ENCODE measurements around the gene ACP6.

GRCh38 chr1:147612366-147612765, 58.0 kb downstream of the ACP6 start:
- no peak for TF ChIP-seq POLR2AphosphoS5 (IDR thresholded peaks at IDR 0.05; ENCODE audit: low read length)
- no peak for TF ChIP-seq JUNB (IDR thresholded peaks at IDR 0.05)
- TF ChIP-seq, protein P1, sequence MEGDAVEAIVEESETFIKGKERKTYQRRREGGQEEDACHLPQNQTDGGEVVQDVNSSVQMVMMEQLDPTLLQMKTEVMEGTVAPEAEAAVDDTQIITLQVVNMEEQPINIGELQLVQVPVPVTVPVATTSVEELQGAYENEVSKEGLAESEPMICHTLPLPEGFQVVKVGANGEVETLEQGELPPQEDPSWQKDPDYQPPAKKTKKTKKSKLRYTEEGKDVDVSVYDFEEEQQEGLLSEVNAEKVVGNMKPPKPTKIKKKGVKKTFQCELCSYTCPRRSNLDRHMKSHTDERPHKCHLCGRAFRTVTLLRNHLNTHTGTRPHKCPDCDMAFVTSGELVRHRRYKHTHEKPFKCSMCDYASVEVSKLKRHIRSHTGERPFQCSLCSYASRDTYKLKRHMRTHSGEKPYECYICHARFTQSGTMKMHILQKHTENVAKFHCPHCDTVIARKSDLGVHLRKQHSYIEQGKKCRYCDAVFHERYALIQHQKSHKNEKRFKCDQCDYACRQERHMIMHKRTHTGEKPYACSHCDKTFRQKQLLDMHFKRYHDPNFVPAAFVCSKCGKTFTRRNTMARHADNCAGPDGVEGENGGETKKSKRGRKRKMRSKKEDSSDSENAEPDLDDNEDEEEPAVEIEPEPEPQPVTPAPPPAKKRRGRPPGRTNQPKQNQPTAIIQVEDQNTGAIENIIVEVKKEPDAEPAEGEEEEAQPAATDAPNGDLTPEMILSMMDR (IDR thresholded peaks at IDR 0.05 in 2 of 3, conservative IDR thresholded peaks at IDR 0.05 in 1 of 3; ENCODE audit: control insufficient read depth in 2 of 3, extremely low read depth in 1 of 3, insufficient read depth in 1 of 3, low read depth in 3 of 3, low read length in 3 of 3) = no peak
- no peak for TF ChIP-seq JUND (IDR thresholded peaks at IDR 0.05; ENCODE audit: low read depth, low read length)
- TF ChIP-seq ELK1 (IDR thresholded peaks at IDR 0.05; ENCODE audit: low read depth, low read length) = no peak
- TF ChIP-seq REST (IDR thresholded peaks at IDR 0.05; ENCODE audit: low read depth, low read length) = no peak
